SU-DHL-6 (cell line): ENCODE measurements around the gene CMTM5.
"Not testable (repeated sequence)": the region's sequence is repeated elsewhere in the genome, so short reads cannot be mapped to it uniquely, and the experiment has no call there.

ENCODE experiments used
- H2AFZ ChIP-seq: fragments of 200-600 bp; sonication (generic); 2 replicates; pipeline ENCODE4 v1.6.1; 2014; ENCODE audit warnings: low read depth, mild to moderate bottlenecking, moderate library complexity, mixed read lengths, antibody characterized with exemption, low read length; ENCODE audit not compliant: severe bottlenecking
- H3F3A ChIP-seq: fragments of 200-600 bp; shearing (Covaris generic); 2 replicates; pipeline ENCODE4 v1.6.0; 2016; ENCODE audit warnings: antibody characterized with exemption, mild to moderate bottlenecking; ENCODE audit not compliant: insufficient read depth
- H3K27ac ChIP-seq: fragments of 200-600 bp; sonication (generic); 2 replicates; pipeline ENCODE4 v1.5.1; 2016; ENCODE audit warnings: low read depth, mild to moderate bottlenecking, low read length, moderate library complexity, mixed read lengths
- H3K27me3 ChIP-seq: fragments of 200-600 bp; sonication (generic), shearing (Covaris generic); 2 replicates; pipeline ENCODE4 v1.6.0; 2014; ENCODE audit warnings: mild to moderate bottlenecking, low read length
- H3K36me3 ChIP-seq: fragments of 200-600 bp; sonication (generic); 2 replicates; pipeline ENCODE4 v1.6.1; 2014; ENCODE audit warnings: mild to moderate bottlenecking, low read length, mixed read lengths
- H3K4me2 ChIP-seq: fragments of 300-600, 200-600 bp; shearing (Covaris generic), sonication (generic); 2 replicates; pipeline ENCODE4 v1.6.0; 2014; ENCODE audit warnings: low read length, low read depth, mild to moderate bottlenecking; ENCODE audit not compliant: poor library complexity, severe bottlenecking
- H3K4me3 ChIP-seq: fragments of 200-600 bp; sonication (generic); 2 replicates; pipeline ENCODE4 v1.5.1; 2014; ENCODE audit warnings: antibody characterized with exemption, low read length, mild to moderate bottlenecking, mixed read lengths; ENCODE audit not compliant: insufficient read depth, poor library complexity, severe bottlenecking
- H3K79me2 ChIP-seq: fragments of 200-600 bp; sonication (generic); 2 replicates; pipeline ENCODE4 v1.6.1; 2014; ENCODE audit warnings: mild to moderate bottlenecking, low read length, moderate library complexity; ENCODE audit not compliant: insufficient read depth
- H3K9ac ChIP-seq: fragments of 200-600 bp; sonication (generic); 2 replicates; pipeline ENCODE4 v1.7.0; 2014; ENCODE audit warnings: mild to moderate bottlenecking, low read length
- H3K9me2 ChIP-seq: fragments of 200-600 bp; sonication (generic); replicated peaks from 2 replicates; pipeline ENCODE4 v1.6.1; 2014; ENCODE audit warnings: low read length; ENCODE audit not compliant: insufficient read depth
- H3K9me3 ChIP-seq: fragments of 200-600 bp; sonication (generic); 2 replicates; pipeline ENCODE4 v1.6.1; 2014; ENCODE audit warnings: low read length, mixed read lengths; ENCODE audit not compliant: insufficient read depth
- H4K20me1 ChIP-seq: fragments of 200-600 bp; sonication (generic); 2 replicates; pipeline ENCODE4 v1.6.1; 2014; ENCODE audit warnings: low read depth, mild to moderate bottlenecking, antibody characterized with exemption, low read length, moderate library complexity, mixed read lengths
- CTCF ChIP-seq: fragments of 200-600 bp; sonication (generic); IDR thresholded peaks from one replicate; pipeline ENCODE4 v1.5.1; 2017; ENCODE audit warnings: antibody characterized with exemption, mild to moderate bottlenecking, low read length, moderate library complexity; ENCODE audit not compliant: insufficient read depth, poor library complexity, severe bottlenecking
- EZH2phosphoT487 ChIP-seq: fragments of 200-600 bp; sonication (generic), shearing (Covaris generic); conservative IDR thresholded peaks from 2 replicates; pipeline ENCODE4 v1.6.1; 2018; ENCODE audit warnings: mild to moderate bottlenecking, antibody characterized with exemption, low read length, moderate library complexity, mixed read lengths

CMTM5 gene

DNA sequence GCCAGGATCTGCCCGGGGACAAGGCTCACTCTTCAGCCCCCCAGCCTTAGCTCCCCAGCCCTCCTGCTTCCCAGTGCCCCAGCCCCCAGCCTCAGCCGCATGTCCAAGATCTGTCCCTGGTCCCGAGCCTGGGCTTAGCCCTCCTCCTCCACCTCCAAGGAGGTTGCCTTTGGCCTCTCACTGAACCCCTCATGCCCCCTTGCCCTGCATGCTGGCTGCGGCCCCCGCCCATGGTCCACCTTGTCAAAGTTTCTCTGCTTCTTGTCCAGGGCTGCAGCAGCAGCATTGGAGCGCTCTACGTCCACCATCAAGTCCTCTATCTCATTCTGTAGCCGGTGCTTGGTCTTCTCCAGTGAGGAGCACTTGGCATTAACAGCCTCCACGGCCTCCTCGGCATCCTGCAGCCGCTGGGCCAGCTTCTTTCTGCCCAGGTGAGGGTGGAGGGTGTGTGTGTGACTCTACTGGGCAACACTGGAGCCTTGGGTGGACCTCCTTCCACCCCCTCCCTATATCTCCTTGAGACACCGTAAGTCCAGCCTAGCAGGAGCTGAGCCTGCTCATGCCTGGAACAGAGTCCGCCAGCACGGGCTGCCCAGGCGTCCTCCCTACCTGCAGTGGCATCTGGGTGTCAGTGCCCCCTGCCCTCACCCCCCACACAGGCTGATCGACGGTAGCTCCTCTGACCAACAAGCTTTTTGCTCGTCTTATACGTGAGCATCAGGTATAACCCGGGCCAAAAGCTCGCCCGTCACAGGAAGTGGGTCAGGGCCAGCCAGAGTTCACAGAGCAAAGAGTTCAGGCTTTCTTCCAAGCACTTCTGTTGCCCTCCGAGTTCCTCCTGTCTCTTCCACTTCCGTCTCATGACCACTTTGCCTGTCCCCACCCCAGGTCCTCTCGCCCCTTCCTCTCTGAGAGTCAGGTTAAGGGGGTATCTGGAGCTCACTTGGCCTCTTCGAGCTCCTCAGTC is 11.4 kb downstream of the CMTM5 start:
- no peaks in the 10 kb centered on the region for H4K20me1 ChIP-seq
- no peaks in the 10 kb centered on the region for H3K9me2 ChIP-seq
- H3K27me3 ChIP-seq: no peaks in the 10 kb centered on the region
- no peak overlapping the region for H3K9ac ChIP-seq
- H3K36me3 ChIP-seq: no peaks in the 10 kb centered on the region
- no peaks in the 10 kb centered on the region for H3K79me2 ChIP-seq
- TF ChIP-seq CTCF (no peak), EZH2phosphoT487 (no peak)
- H2AFZ ChIP-seq: no peak overlapping the region
- no peaks in the 10 kb centered on the region for H3F3A ChIP-seq
- no peak overlapping the region for H3K4me2 ChIP-seq
- H3K27ac ChIP-seq: no peak overlapping the region
- H3K9me3 ChIP-seq: no peaks in the 10 kb centered on the region
- no peak overlapping the region for H3K4me3 ChIP-seq

DNA sequence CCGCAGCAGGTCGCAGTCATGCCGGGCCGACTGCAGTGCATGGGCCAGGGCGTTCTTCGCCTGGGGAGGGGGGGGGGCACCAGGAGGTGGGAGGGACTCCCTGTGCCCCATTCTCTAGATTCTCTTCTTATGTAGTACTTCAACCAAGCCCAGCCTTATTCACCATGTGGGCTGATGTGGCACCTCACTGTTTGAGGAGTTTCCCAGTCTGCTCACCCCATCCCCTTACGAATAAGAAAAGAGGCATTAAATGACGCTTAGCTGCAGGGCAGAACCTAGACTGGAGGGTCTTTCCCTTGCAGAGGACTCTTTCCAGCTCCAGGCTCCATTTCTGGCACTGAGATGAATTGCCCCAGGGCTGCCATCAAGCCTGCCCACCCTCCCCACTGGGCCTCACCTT is 12.2 kb downstream of the CMTM5 start:
- no peaks in the 10 kb centered on the region for H3K79me2 ChIP-seq
- no peak overlapping the region for H3K9ac ChIP-seq
- H3K9me2 ChIP-seq: no peaks in the 10 kb centered on the region
- no peaks in the 10 kb centered on the region for H3K36me3 ChIP-seq
- H2AFZ ChIP-seq: no peak overlapping the region
- no peak overlapping the region for H3K4me3 ChIP-seq
- no peaks in the 10 kb centered on the region for H4K20me1 ChIP-seq
- no peaks in the 10 kb centered on the region for H3K9me3 ChIP-seq
- H3K27ac ChIP-seq: no peak overlapping the region
- H3F3A ChIP-seq: no peaks in the 10 kb centered on the region
- no peaks in the 10 kb centered on the region for H3K27me3 ChIP-seq
- H3K4me2 ChIP-seq: no peak overlapping the region
- TF ChIP-seq CTCF (no peak), EZH2phosphoT487 (no peak)

- H3K36me3 ChIP-seq: no peaks in the 10 kb centered on the region
- H3K9me2 ChIP-seq: no peaks in the 10 kb centered on the region
- no peaks in the 10 kb centered on the region for H3F3A ChIP-seq
- no peak overlapping the region for H3K4me3 ChIP-seq
- no peaks in the 10 kb centered on the region for H3K79me2 ChIP-seq
- H3K27me3 ChIP-seq: no peaks in the 10 kb centered on the region
- no peak overlapping the region for H3K4me2 ChIP-seq
- H3K27ac ChIP-seq: no peak overlapping the region
- no peak for TF ChIP-seq CTCF
- TF ChIP-seq EZH2phosphoT487: no peak
- H3K9ac ChIP-seq: no peak overlapping the region
- no peaks in the 10 kb centered on the region for H3K9me3 ChIP-seq
- H4K20me1 ChIP-seq: no peaks in the 10 kb centered on the region
- H2AFZ ChIP-seq: no peak overlapping the region
Observed at GRCh38 chr14:23389396-23389795, 12.6 kb downstream of the CMTM5 start.

DNA sequence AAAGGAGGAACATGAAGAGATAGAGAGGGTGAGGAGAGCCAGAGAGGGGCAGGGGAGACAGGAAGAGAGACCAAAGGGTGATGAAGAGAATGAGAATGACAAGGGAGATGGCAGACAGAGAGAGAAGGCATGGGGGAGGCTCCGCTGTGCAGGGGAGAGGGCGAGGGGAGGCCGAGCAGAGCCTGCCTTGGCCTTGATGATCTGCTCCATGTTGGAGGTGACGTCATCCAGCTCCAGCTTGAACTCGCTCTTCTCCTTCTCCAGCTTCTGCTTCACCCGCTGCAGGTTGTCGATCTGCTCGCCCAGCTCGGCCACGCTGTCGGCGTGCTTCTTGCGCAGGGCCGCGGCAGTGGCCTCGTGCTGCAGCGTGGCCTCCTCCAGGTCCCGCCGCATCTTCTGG is 13.0 kb downstream of the CMTM5 start:
- not testable (repeated sequence) for H3K36me3 ChIP-seq, H3F3A ChIP-seq, H3K9me3 ChIP-seq, H3K9me2 ChIP-seq, H3K79me2 ChIP-seq, H3K27ac ChIP-seq, H3K4me2 ChIP-seq, H4K20me1 ChIP-seq, H3K4me3 ChIP-seq, H3K9ac ChIP-seq, H3K27me3 ChIP-seq, H2AFZ ChIP-seq
